Chondrocyte (in vitro differentiated cells): ENCODE measurements around the gene USP5. TPM values are rescaled to one million over a fixed set of nuclear protein-coding genes. Genes with fewer than 3 reads are reported as not detected.

Source experiments
- DNase-seq: peaks from one replicate; pipeline ENCODE4 v3.0.0; 2021; ENCODE audit warnings: mixed read lengths, low spot score
- H3K27ac Mint-ChIP-seq: one replicate; pipeline ENCODE4 v1.8.0; 2021; ENCODE audit warnings: mild to moderate bottlenecking, moderate library complexity, mixed read lengths; ENCODE audit not compliant: unreplicated experiment
- H3K27me3 Mint-ChIP-seq: 2 replicates; pipeline ENCODE4 v1.8.0; 2021; ENCODE audit warnings: low read depth, mixed read lengths
- H3K36me3 Mint-ChIP-seq: 2 replicates; pipeline ENCODE4 v1.8.0; 2021; ENCODE audit warnings: low read depth, mixed read lengths
- H3K4me1 Mint-ChIP-seq: 2 replicates; pipeline ENCODE4 v1.8.0; 2021; ENCODE audit warnings: low read depth, mild to moderate bottlenecking, mixed read lengths
- H3K4me3 Mint-ChIP-seq: one replicate; pipeline ENCODE4 v1.8.0; 2021; ENCODE audit warnings: mild to moderate bottlenecking, moderate library complexity, mixed read lengths; ENCODE audit not compliant: unreplicated experiment
- H3K9me3 Mint-ChIP-seq: 2 replicates; pipeline ENCODE4 v1.8.0; 2021; ENCODE audit warnings: low read depth, mixed read lengths
- CTCF ChIP-seq: fragments of 200-600 bp; sonication (generic); IDR thresholded peaks from 2 replicates; pipeline ENCODE4 v1.5.0; 2021; ENCODE audit warnings: antibody characterized with exemption, mild to moderate bottlenecking, moderate library complexity
- total RNA-seq: library from RNA; stranded (reverse); gene quantifications from 3 replicates; pipeline ENCODE4 v1.2.1, GENCODE V29; 2021

USP5 gene
- total RNA-seq, 1 donor from 2014 or later = 106 TPM

GRCh38 chr12:6832125-6832524, 19.8 kb upstream of the USP5 start:
- Mint-ChIP-seq H3K27me3 (no peaks in the 10 kb centered on the region), H3K4me1 (peaks cover 26% of the 10 kb centered on the region), H3K4me3 (no peak overlapping the region), H3K27ac (no peak overlapping the region), H3K36me3 (peaks cover 28% of the 10 kb centered on the region), H3K9me3 (no peaks in the 10 kb centered on the region)
- TF ChIP-seq CTCF = no peak
- no peak for DNase-seq

GRCh38 chr12:6833189-6833890, 18.6 kb upstream of the USP5 start:
- no peaks in the 10 kb centered on the region for H3K9me3 Mint-ChIP-seq
- peaks cover 33% of the 10 kb centered on the region for H3K36me3 Mint-ChIP-seq
- no peak overlapping the region for H3K4me3 Mint-ChIP-seq
- TF ChIP-seq CTCF = no peak
- no peaks in the 10 kb centered on the region for H3K27me3 Mint-ChIP-seq
- H3K4me1 Mint-ChIP-seq = peaks cover 17% of the 10 kb centered on the region
- no peak for DNase-seq
- peak overlapping the region; percentile 49 for H3K27ac Mint-ChIP-seq

GRCh38 chr12:6834254-6834653, 17.7 kb upstream of the USP5 start:
- no peak for DNase-seq
- Mint-ChIP-seq H3K36me3 (peaks cover 36% of the 10 kb centered on the region), H3K27me3 (no peaks in the 10 kb centered on the region), H3K9me3 (no peaks in the 10 kb centered on the region), H3K4me1 (peaks cover 17% of the 10 kb centered on the region), H3K4me3 (no peak overlapping the region), H3K27ac (no peak overlapping the region)
- TF ChIP-seq CTCF = no peak

- peaks cover 13% of the 10 kb centered on the region for H3K4me1 Mint-ChIP-seq
- DNase-seq = no peak
- H3K27me3 Mint-ChIP-seq = no peaks in the 10 kb centered on the region
- peaks cover 36% of the 10 kb centered on the region for H3K36me3 Mint-ChIP-seq
- no peak overlapping the region for H3K27ac Mint-ChIP-seq
- H3K9me3 Mint-ChIP-seq = no peaks in the 10 kb centered on the region
- no peak overlapping the region for H3K4me3 Mint-ChIP-seq
- no peak for TF ChIP-seq CTCF
These were observed 17.1 kb upstream of the USP5 start for GRCh38 chr12:6834873-6835272.

- Mint-ChIP-seq H3K27ac (no peak overlapping the region), H3K9me3 (no peaks in the 10 kb centered on the region), H3K4me3 (no peak overlapping the region), H3K27me3 (no peaks in the 10 kb centered on the region), H3K36me3 (peaks cover 27% of the 10 kb centered on the region), H3K4me1 (peaks cover 5% of the 10 kb centered on the region)
- TF ChIP-seq CTCF = no peak
- no peak for DNase-seq
These were observed 15.1 kb upstream of the USP5 start for GRCh38 chr12:6836851-6837250.
